ENCODE results near the gene PCBD1.

- TF ChIP-seq EZH2 (IDR thresholded peaks at IDR 0.05; ENCODE audit: borderline replicate concordance, insufficient read depth, low read depth, low read length, poor library complexity, severe bottlenecking) (no peak), CTCF (IDR thresholded peaks at IDR 0.05) (no peak)
These were observed 32.9 kb upstream of the PCBD1 start for GRCh38 chr10:70921285-70921684.
